HG03095 (cell line): ENCODE measurements around the gene EXD3.
"Not testable (repeated sequence)": the region's sequence is repeated elsewhere in the genome, so short reads cannot be mapped to it uniquely, and the experiment has no call there.

Experiments used
- ATAC-seq: cut with Tn5 transposase; IDR thresholded peaks from one replicate; pipeline ENCODE4 v1.9.1; 2021; ENCODE audit warnings: moderate library complexity; ENCODE audit not compliant: unreplicated experiment

Gene EXD3

GRCh38 chr9:137394866-137395665, 27.9 kb downstream of the EXD3 start:
- ATAC-seq: no peak

- no peak for ATAC-seq
Observed at GRCh38 chr9:137393176-137394150, 29.5 kb downstream of the EXD3 start.

GRCh38 chr9:137392232-137393007, 30.5 kb downstream of the EXD3 start:
- ATAC-seq: no peak

GRCh38 chr9:137391411-137391754, 31.6 kb downstream of the EXD3 start:
- no peak for ATAC-seq

GRCh38 chr9:137390553-137391410, 32.2 kb downstream of the EXD3 start:
- no peak for ATAC-seq

GRCh38 chr9:137389428-137389746, 33.6 kb downstream of the EXD3 start:
- ATAC-seq: no peak

- ATAC-seq: no peak
Observed at GRCh38 chr9:137388589-137389427, 34.2 kb downstream of the EXD3 start.

- ATAC-seq: no peak
Observed at GRCh38 chr9:137387891-137388560, 34.9 kb downstream of the EXD3 start.

- ATAC-seq: no peak
Observed at GRCh38 chr9:137387114-137387890, 35.7 kb downstream of the EXD3 start.

- not testable (repeated sequence) for ATAC-seq
Observed at GRCh38 chr9:137386507-137387113, 36.4 kb downstream of the EXD3 start.

- ATAC-seq: no peak
Observed at GRCh38 chr9:137385061-137385655, 37.8 kb downstream of the EXD3 start.

GRCh38 chr9:137383784-137384756, 38.9 kb downstream of the EXD3 start:
- ATAC-seq: no peak

GRCh38 chr9:137383081-137383783, 39.7 kb downstream of the EXD3 start:
- ATAC-seq: no peak

GRCh38 chr9:137382444-137383080, 40.4 kb downstream of the EXD3 start:
- ATAC-seq: no peak
